CD4-positive, alpha-beta T cell treated with Interleukin-6 at 100 ng/mL for 8 hours (primary cell): ENCODE measurements around the gene ABLIM3.
A peak's percentile ranks its signal among the peaks of the same experiment; 100 is the strongest.

Experiments used
- DNase-seq: peaks from one replicate; pipeline ENCODE4 v3.0.0-alpha.2; 2020; ENCODE audit warnings: mixed read lengths, low spot score

The ABLIM3 gene

GRCh38 chr5:149141224-149141956 is at the start of gene ABLIM3:
Gene ABLIM3, plus strand, starts transcription at chr5:149141493. Its CDS starts 603 bp downstream, at chr5:149142096.
- peak; percentile 58 for DNase-seq

GRCh38 chr5:149093625-149094024 is 47.7 kb upstream of the ABLIM3 start:
- no peak for DNase-seq

GRCh38 chr5:149094996-149095395 is 46.3 kb upstream of the ABLIM3 start:
- DNase-seq, result no peak

GRCh38 chr5:149099920-149100319 is 41.4 kb upstream of the ABLIM3 start:
- no peak for DNase-seq

- no peak for DNase-seq
These were observed 41.0 kb upstream of the ABLIM3 start for GRCh38 chr5:149100331-149100730.

- DNase-seq, result no peak
These were observed 32.5 kb upstream of the ABLIM3 start for GRCh38 chr5:149108651-149109280.

- DNase-seq, result no peak
These were observed 30.9 kb upstream of the ABLIM3 start for GRCh38 chr5:149110406-149110805.

- DNase-seq, result no peak
These were observed 27.6 kb upstream of the ABLIM3 start for GRCh38 chr5:149113669-149114068.

- peak; percentile 42 for DNase-seq
These were observed 26.6 kb upstream of the ABLIM3 start for GRCh38 chr5:149114403-149115312.

GRCh38 chr5:149117970-149118369 is 23.3 kb upstream of the ABLIM3 start:
- DNase-seq, result no peak

GRCh38 chr5:149118463-149118862 is 22.8 kb upstream of the ABLIM3 start:
- no peak for DNase-seq

GRCh38 chr5:149121145-149121544 is 20.1 kb upstream of the ABLIM3 start:
- DNase-seq, result no peak

GRCh38 chr5:149123211-149123610 is 18.1 kb upstream of the ABLIM3 start:
- no peak for DNase-seq

- DNase-seq, result no peak
These were observed 15.9 kb upstream of the ABLIM3 start for GRCh38 chr5:149125386-149125891.

- no peak for DNase-seq
These were observed 14.4 kb upstream of the ABLIM3 start for GRCh38 chr5:149126906-149127305.

- no peak for DNase-seq
These were observed 13.8 kb upstream of the ABLIM3 start for GRCh38 chr5:149127394-149127955.

GRCh38 chr5:149128023-149128875 is 13.0 kb upstream of the ABLIM3 start:
- DNase-seq, result no peak

GRCh38 chr5:149129181-149129580 is 12.1 kb upstream of the ABLIM3 start:
- no peak for DNase-seq

GRCh38 chr5:149130121-149130914 is 11.0 kb upstream of the ABLIM3 start:
- DNase-seq, result no peak

GRCh38 chr5:149132474-149132873 is 8.8 kb upstream of the ABLIM3 start:
- DNase-seq, result no peak
